Osteocyte (in vitro differentiated cells): ENCODE measurements around the gene TSPAN7. TPM values are rescaled to one million over a fixed set of nuclear protein-coding genes. Genes with fewer than 3 reads are reported as not detected.

ENCODE experiments used
- DNase-seq: peaks from one replicate; pipeline ENCODE4 v3.0.0; 2021; ENCODE audit warnings: mixed read lengths; ENCODE audit not compliant: unreplicated experiment; ENCODE audit errors: extremely low spot score
- H3K27ac Mint-ChIP-seq: one replicate; pipeline ENCODE4 v1.8.0; 2021; ENCODE audit warnings: mild to moderate bottlenecking, mixed read lengths; ENCODE audit not compliant: unreplicated experiment
- H3K27me3 Mint-ChIP-seq: one replicate; pipeline ENCODE4 v1.8.0; 2021; ENCODE audit warnings: mixed read lengths; ENCODE audit not compliant: unreplicated experiment
- H3K36me3 Mint-ChIP-seq: one replicate; pipeline ENCODE4 v1.8.0; 2021; ENCODE audit warnings: mixed read lengths; ENCODE audit not compliant: unreplicated experiment
- H3K4me1 Mint-ChIP-seq: one replicate; pipeline ENCODE4 v1.8.0; 2021; ENCODE audit warnings: mixed read lengths; ENCODE audit not compliant: unreplicated experiment
- H3K4me3 Mint-ChIP-seq: one replicate; pipeline ENCODE4 v1.8.0; 2021; ENCODE audit warnings: mild to moderate bottlenecking, moderate library complexity, mixed read lengths; ENCODE audit not compliant: unreplicated experiment
- H3K9me3 Mint-ChIP-seq: one replicate; pipeline ENCODE4 v1.8.0; 2021; ENCODE audit warnings: mixed read lengths; ENCODE audit not compliant: unreplicated experiment
- total RNA-seq: library from RNA; stranded (reverse); gene quantifications from 2 replicates; pipeline ENCODE4 v1.2.1, GENCODE V29; 2021
- TF ChIP-seq, protein P1 (sequence below): fragments of 200-600 bp; sonication (generic); IDR thresholded peaks from 2 replicates; pipeline ENCODE4 v1.5.0; 2021; ENCODE audit warnings: antibody characterized with exemption, mild to moderate bottlenecking, moderate library complexity

The TSPAN7 gene
- total RNA-seq, 1 donor from 2014 or later, result 0.40 TPM

DNA sequence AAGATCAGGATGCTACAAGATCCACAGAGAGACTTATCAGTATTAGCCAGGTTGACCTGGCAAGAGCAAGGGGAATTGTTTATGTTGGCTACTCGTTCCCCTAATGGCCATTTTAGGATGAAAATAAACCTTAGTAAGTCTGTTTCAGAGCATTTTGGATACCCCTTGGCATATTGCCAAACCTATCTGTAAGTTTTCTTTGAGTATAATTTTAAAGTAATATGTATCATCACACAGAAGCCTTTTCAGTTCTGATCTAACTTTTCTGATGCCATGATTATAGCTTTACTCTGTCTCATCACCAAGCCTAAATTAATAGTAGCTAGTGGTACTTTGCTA is 99.7 kb downstream of the TSPAN7 start:
- Mint-ChIP-seq H3K27ac (no peak overlapping the region), H3K4me3 (no peak overlapping the region), H3K9me3 (no peaks in the 10 kb centered on the region), H3K36me3 (no peaks in the 10 kb centered on the region), H3K4me1 (no peaks in the 10 kb centered on the region), H3K27me3 (no peaks in the 10 kb centered on the region)
- TF ChIP-seq, protein P1, sequence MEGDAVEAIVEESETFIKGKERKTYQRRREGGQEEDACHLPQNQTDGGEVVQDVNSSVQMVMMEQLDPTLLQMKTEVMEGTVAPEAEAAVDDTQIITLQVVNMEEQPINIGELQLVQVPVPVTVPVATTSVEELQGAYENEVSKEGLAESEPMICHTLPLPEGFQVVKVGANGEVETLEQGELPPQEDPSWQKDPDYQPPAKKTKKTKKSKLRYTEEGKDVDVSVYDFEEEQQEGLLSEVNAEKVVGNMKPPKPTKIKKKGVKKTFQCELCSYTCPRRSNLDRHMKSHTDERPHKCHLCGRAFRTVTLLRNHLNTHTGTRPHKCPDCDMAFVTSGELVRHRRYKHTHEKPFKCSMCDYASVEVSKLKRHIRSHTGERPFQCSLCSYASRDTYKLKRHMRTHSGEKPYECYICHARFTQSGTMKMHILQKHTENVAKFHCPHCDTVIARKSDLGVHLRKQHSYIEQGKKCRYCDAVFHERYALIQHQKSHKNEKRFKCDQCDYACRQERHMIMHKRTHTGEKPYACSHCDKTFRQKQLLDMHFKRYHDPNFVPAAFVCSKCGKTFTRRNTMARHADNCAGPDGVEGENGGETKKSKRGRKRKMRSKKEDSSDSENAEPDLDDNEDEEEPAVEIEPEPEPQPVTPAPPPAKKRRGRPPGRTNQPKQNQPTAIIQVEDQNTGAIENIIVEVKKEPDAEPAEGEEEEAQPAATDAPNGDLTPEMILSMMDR, result no peak
- DNase-seq, result no peak

DNA sequence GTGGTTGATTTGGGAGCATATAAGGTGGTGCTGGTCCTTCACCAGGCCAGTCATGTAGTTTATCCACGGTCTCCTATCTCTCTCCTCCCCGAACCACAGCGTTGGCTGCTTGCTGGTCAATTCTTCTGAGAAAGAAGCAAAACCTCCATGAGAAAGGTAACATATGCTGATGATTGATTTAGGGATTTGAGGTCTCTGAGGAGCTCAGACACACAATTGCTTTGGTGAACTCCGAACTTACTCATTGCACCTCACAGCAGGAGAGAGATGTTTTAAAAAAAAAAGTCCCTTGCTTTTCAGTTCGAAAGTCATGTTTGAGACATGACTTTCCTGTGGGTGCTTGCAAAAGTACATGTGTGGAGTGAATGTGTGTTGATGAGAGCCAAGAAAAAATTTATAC is 100.2 kb downstream of the TSPAN7 start:
- Mint-ChIP-seq H3K36me3 (no peaks in the 10 kb centered on the region), H3K4me3 (no peak overlapping the region), H3K9me3 (no peaks in the 10 kb centered on the region), H3K4me1 (no peaks in the 10 kb centered on the region), H3K27ac (no peak overlapping the region), H3K27me3 (no peaks in the 10 kb centered on the region)
- no peak for DNase-seq
- TF ChIP-seq, protein P1, result no peak

DNA sequence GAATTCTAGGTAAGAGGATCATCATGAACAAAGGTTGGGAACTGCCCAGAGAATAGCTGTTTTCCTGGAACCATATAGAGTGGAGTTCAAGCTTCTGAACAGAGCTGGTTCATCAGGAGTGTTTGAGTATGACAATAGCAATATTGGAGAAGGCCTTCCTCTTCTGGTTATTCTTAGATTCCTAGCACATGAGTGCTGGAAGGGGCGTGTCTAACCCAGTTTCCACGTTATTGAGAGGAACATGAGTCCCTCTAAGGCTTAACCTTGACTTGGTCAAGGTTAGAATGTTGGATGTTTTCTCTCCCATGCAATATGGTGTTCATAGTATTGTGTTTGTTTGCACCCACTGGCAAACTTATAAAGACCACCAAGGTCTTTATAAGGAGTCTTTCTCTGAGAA is 101.3 kb downstream of the TSPAN7 start:
- no peaks in the 10 kb centered on the region for H3K9me3 Mint-ChIP-seq
- H3K4me1 Mint-ChIP-seq, result no peaks in the 10 kb centered on the region
- TF ChIP-seq, protein P1, result no peak
- no peaks in the 10 kb centered on the region for H3K36me3 Mint-ChIP-seq
- DNase-seq, result no peak
- H3K27me3 Mint-ChIP-seq, result no peaks in the 10 kb centered on the region
- no peak overlapping the region for H3K4me3 Mint-ChIP-seq
- no peak overlapping the region for H3K27ac Mint-ChIP-seq

DNA sequence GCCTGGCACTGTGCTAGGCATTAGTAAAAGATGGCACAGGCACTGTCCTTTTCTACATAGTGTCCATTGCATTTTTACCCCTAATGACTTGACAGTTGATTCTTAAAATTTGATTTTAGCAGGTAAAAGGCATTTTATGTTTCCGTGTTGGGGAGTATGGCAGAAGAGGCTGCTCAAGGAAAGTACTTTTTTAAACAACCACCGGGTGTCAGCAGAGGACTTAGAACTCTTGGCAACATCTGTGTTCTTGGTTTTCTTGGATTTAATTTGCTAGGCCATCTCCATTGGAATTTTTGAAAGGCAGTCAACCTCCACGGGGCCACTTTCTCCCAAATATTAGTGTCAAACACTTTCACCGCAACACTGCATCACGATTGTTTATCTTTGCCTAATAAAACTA is 102.9 kb downstream of the TSPAN7 start:
- H3K36me3 Mint-ChIP-seq, result no peaks in the 10 kb centered on the region
- no peaks in the 10 kb centered on the region for H3K4me1 Mint-ChIP-seq
- no peak overlapping the region for H3K27ac Mint-ChIP-seq
- no peak overlapping the region for H3K4me3 Mint-ChIP-seq
- no peak for DNase-seq
- TF ChIP-seq, protein P1, result peak; percentile 56
- H3K27me3 Mint-ChIP-seq, result peaks cover 2% of the 10 kb centered on the region
- no peaks in the 10 kb centered on the region for H3K9me3 Mint-ChIP-seq

DNA sequence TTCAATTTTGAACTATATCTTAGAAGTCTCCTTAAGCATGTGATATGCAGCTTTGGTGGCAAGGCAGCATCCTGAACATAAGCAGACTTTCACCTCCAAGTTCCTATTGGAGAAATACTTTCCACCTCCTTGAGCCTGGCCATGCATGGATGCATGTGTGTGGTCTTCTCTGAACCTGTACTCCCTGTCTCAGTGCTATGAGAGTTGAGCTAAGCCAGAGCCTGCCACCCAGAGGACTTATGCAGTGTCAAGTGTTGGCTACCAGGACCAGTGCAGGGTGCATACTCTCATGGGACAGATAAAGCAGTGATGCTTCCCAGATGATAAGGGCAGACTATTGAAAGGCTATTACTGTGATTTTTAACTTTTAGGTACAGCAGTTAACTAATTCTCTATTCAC is 105.6 kb downstream of the TSPAN7 start:
- no peak overlapping the region for H3K27ac Mint-ChIP-seq
- no peak overlapping the region for H3K4me3 Mint-ChIP-seq
- no peak for DNase-seq
- no peaks in the 10 kb centered on the region for H3K4me1 Mint-ChIP-seq
- peaks cover 2% of the 10 kb centered on the region for H3K27me3 Mint-ChIP-seq
- H3K9me3 Mint-ChIP-seq, result no peaks in the 10 kb centered on the region
- TF ChIP-seq, protein P1, result no peak
- H3K36me3 Mint-ChIP-seq, result no peaks in the 10 kb centered on the region
